ENCODE data around the gene KIZ. TPM values are rescaled to one million over a fixed set of nuclear protein-coding genes. Genes with fewer than 3 reads are reported as not detected.
"Not testable (repeated sequence)": the region's sequence is repeated elsewhere in the genome, so short reads cannot be mapped to it uniquely, and the experiment has no call there.

Gene KIZ
- total RNA-seq, 1 donor from 2014 or later = 22.9 TPM

DNA sequence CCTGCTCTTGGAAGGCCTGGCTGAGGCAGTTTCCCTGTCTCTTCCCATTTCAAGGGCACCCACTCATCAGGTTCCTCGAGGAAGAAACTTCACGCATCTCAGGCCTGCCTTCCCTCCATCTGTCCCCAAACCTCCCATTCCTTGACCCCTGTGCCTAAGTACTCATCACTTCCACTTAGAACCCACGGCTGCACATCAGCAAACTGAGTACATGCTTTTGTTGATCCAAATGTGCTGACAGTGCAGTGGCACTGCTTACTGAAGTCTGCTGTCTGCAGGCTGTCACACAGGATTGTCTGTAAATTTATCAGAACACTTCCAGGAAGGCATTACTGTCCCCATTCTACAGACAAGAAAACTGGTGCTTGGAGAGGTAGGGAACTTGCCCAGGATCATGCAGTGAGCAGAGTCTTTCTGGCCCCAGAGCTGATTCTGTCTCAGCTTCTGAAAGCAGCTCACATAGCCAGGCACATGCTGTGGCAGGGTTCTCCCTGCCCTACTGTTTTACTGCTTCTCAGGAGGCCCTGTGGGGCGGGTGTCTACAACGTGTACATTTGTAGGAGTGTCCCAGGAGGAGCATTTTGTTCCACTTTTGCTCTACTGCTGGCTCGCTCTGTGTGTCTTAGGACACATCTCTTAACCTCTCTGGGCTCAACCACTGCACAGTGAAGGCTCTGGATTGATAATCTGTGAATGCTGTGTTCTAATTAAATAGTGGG is 113.1 kb downstream of the KIZ start:
- DNase-seq (ENCODE audit: low spot score) = no peak
- intact Hi-C loops (cut with DNase I) = loop anchor here (5.0 to 10.0 kb wide), 3 partner anchors 333 to 378 kb away; no protein-coding TSS in a partner anchor

GRCh38 chr20:21240394-21240793 is 114.5 kb downstream of the KIZ start:
- no peak for DNase-seq (ENCODE audit: low spot score)
- intact Hi-C loops (cut with DNase I) = no loop called here

DNA sequence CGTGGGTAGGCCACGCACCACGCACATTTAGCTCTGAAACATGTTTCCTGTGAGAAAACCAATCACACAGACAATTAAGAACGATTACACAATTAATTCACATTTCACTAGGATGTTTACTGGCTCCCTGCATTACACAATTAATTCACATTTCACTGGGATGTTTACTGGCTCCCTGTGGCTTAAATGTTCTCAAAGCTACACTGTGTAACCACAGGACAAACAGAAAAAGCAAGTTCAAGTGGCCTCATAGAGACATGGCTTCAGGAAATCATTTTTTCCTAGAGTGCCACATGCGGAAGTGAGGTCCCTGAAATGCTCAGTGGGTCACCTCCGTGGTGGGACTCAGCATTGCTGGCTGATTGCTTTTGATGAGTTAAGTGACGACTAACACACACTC is 115.5 kb downstream of the KIZ start:
- no peak for DNase-seq (ENCODE audit: low spot score)
- intact Hi-C loops (cut with DNase I) = no loop called here

DNA sequence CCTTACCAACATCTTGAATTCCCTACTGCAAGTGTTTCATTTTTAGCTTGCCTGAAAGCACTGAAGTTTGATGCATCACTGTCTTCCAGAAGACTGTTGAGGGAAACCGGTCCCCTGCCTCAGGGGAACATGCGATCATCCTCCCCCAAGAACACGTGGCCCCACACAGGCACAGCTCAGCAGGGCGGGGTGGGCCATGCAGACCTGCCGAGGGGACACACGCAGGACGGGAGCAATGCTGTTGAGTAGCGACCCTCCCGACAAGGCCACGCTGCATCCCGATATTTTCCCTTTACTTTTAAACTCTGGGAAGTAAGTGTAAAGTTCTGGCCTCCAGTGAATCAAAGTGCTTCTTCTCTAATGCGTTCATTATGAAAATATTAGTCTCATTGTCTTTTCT is 117.9 kb downstream of the KIZ start:
- no peak for DNase-seq (ENCODE audit: low spot score)
- intact Hi-C loops (cut with DNase I) = no loop called here

GRCh38 chr20:21244808-21245207 is 118.9 kb downstream of the KIZ start:
- intact Hi-C loops (cut with DNase I) = no loop called here
- no peak for DNase-seq (ENCODE audit: low spot score)

- no peak for DNase-seq (ENCODE audit: low spot score)
- intact Hi-C loops (cut with DNase I) = no loop called here
These were observed 120.3 kb downstream of the KIZ start for GRCh38 chr20:21246161-21246560.

DNA sequence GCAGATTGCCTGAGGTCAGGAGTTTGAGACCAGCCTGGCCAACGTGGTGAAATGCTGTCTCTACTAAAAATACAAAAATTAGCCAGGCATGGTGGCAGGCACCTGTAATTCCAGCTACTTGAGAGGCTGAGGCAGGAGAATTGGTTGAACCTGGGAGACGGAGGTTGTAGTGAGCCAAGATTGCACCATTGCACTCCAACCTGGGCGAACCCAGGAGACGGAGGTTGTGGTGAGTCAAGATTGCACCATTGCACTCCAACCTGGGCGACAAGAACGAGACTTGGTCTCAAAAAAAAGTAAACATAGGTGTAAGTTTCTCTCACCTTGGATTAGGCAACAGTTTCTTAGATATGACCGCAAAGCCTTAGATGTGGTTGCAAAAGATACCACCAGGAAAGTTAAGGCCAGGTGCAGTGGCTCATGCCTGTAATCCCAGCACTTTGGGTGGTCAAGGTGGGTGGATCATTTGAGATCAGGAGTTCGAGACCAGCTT is 121.8 kb downstream of the KIZ start:
- DNase-seq (ENCODE audit: low spot score); intact Hi-C loops (cut with DNase I): not testable (repeated sequence)

DNA sequence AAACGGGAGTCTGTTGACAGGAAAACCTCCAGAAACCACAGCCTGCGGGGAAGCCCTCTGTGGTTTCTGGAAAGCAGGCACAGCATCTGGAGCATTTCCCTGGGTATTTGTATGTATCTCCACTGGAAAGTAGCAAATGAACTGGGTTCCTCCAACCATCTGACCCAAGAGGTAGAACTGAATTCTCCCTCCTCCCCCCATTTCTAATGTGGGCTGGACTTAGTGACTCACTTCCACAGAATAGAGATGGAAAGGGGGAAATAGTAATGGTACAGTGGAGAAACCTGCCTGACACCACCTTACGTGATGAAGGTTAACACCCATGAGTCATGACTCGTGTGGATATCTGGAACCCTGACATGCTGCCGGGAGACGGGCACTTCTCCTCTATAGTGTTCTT is 125.4 kb downstream of the KIZ start:
- DNase-seq (ENCODE audit: low spot score) = no peak
- intact Hi-C loops (cut with DNase I) = no loop called here

DNA sequence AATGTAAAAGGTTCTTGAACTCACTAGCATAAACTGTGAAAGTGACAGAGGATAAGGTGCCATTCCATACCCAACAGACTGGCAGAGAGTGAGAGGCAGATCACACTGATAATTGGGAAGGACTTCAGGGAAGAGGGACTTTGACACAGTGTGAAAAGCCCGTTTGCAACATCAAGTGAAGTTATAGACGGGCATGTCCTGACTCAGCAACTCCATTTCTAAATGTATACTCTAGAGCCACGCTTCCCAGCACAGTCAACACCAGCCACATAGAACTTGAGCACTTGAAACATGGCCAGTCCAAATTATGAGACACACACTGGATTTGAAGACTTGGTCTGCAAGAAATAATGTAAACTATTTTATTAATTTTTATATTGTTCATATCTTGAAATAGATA is 131.3 kb downstream of the KIZ start:
- intact Hi-C loops (cut with DNase I) = no loop called here
- DNase-seq (ENCODE audit: low spot score) = no peak

GRCh38 chr20:21258411-21258810 is 132.5 kb downstream of the KIZ start:
- DNase-seq (ENCODE audit: low spot score) = no peak
- intact Hi-C loops (cut with DNase I) = no loop called here

DNA sequence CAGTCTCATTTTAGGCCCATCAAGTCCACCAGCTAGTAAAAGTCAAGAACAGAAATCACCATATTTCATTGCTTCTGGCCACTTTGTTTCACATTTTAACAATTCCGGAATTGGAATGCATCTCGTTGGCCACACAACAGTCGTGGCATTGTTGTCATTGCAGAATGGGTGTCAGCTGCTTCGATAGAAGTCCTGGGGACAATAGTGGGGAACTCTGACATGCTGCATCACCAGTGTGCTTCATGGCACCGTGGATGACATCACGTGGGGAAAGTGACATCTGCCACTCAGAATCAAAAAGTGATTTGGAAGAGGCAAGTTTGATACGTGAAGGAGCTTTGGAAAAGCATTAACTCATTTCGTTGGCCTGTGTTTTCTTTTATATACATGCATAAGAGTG is 133.5 kb downstream of the KIZ start:
- intact Hi-C loops (cut with DNase I) = no loop called here
- no peak for DNase-seq (ENCODE audit: low spot score)

GRCh38 chr20:21262812-21263211 is 136.9 kb downstream of the KIZ start:
- DNase-seq (ENCODE audit: low spot score) = no peak
- intact Hi-C loops (cut with DNase I) = no loop called here

DNA sequence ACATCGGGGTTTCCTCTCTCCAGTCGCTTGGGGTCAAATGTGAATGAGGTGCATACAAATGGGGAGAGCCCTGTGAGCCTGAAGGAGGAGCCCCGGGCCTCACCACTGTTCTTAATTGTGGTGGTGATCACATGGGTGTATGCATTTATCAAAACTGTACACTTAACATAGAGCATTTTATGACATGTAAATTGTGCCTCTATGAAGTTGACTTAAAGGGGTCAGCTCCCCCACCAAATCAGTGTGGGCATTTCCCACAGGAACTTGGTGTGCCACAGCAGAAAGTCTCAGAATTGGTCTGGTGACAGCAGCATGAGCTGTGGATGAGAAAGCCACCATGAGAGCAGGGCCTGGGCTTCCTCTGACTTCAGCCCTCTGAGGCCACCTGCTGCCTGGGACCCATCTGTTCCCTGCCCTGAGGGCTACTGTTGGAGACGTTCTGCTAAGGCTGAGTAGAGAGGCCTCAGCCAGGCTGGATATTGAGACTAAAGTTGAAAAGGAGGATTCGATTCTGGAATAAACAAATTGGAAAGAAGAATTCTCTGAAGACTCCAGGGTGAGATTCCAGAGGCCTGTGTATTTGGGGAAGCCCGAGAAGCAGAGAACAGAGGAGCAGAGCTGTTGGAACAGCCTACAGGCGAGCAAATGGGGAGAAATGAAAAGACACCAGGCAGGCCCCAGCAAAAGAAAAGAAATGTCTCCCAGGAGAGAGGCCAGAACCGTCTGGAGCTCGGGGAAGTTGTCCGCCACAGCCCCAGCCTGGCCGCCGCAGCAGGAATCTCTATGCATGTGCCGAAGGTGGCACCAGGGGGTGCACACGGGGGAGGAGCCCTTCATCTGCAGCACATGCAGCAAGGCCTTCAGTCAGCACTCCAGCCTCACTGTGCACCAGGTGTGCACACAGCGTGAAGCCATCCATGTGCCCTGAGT is 139.6 kb downstream of the KIZ start:
- no peak for DNase-seq (ENCODE audit: low spot score)
- intact Hi-C loops (cut with DNase I) = no loop called here

- intact Hi-C loops (cut with DNase I) = no loop called here
- DNase-seq (ENCODE audit: low spot score) = no peak
These were observed 140.3 kb downstream of the KIZ start for GRCh38 chr20:21266191-21266536.

GRCh38 chr20:21269772-21270171 is 143.9 kb downstream of the KIZ start:
- no peak for DNase-seq (ENCODE audit: low spot score)
- intact Hi-C loops (cut with DNase I) = no loop called here

GRCh38 chr20:21270806-21271205 is 144.9 kb downstream of the KIZ start:
- intact Hi-C loops (cut with DNase I) = no loop called here
- no peak for DNase-seq (ENCODE audit: low spot score)

GRCh38 chr20:21272279-21272678 is 146.4 kb downstream of the KIZ start:
- intact Hi-C loops (cut with DNase I) = no loop called here
- no peak for DNase-seq (ENCODE audit: low spot score)

GRCh38 chr20:21272679-21273078 is 146.8 kb downstream of the KIZ start:
- intact Hi-C loops (cut with DNase I) = no loop called here
- DNase-seq (ENCODE audit: low spot score) = no peak

- intact Hi-C loops (cut with DNase I) = no loop called here
- no peak for DNase-seq (ENCODE audit: low spot score)
These were observed 148.0 kb downstream of the KIZ start for GRCh38 chr20:21273755-21274386.

GRCh38 chr20:21278829-21279228 is 152.9 kb downstream of the KIZ start:
- no peak for DNase-seq (ENCODE audit: low spot score)
- intact Hi-C loops (cut with DNase I) = no loop called here

All from cardiac septum (tissue), 1 donor.